GM04503 (cell line): ENCODE results near the gene SPSB4.
"Not testable (repeated sequence)": the region's sequence is repeated elsewhere in the genome, so short reads cannot be mapped to it uniquely, and the experiment has no call there.

Experiments
- DNase-seq: peaks from one replicate; pipeline ENCODE4 v3.0.0-alpha.2; 2012; ENCODE audit warnings: low read depth

The SPSB4 gene

DNA sequence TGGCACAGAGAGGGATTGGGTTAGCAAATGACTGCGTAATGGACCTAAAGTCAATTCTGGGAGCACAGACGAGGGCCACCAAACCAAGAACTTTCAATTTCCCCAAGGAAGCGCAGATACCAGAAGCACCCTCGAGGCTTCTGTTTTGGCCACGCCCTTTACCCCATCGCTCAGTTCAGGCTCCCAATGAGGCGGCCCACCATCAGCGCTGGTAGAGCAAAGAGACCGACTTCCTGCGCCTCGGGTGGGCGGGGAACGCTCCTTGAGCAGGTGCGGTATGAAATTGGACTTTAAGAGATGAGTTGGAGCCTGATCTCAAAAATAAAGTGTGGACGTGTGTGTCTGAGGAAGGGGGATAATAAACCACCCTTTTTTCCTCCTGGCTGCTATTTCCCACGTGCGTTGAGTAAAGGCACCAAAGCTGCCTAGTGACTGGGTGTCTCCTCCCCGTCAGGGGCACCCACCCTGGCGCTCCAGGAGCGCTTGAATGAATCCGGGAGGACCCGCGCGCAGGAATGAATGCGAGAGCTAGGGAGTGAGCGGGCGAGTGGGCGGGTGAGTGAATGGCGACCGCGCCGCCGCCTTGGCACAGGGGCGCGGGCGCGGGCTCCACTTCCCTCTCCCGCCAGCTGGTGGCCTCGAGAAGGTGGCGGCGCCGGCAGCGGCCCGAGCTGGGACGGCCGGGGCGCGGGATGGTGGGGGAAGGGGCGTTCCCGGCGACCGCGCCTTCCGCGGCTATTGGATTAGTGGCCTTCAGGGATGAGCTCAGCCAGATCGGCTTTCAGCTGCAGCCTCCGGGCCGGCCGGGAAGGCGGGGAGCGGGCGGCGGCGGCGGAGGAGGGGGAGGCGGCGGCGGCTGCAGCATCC is at the start of gene SPSB4:
Gene SPSB4 (plus strand): TSS at position 772 of the 867 bp plus-strand sequence. CDS start 14,758 bp downstream, outside the sequence.
- DNase-seq: no peak

GRCh38 chr3:141006344-141006743 is 44.8 kb upstream of the SPSB4 start:
- DNase-seq: no peak

DNA sequence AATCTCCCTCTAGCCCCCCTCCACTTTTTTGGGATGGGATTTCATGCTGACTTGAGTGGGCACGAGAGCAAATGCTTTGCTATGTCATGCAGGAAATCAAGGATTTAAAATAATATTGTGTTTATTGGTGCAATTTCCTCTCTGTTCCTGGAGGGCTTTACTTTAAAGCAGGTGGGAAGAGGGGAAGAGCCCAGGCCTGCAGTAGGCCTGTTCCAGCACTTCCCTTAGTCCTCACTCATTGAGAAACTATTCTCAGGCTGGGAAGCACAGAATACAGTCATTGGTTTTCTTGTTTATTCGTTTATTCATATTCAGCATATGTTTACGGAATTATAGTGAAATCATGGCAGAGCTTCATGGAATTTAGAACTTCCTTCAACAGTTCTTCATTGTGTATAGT is 41.7 kb upstream of the SPSB4 start:
- no peak for DNase-seq

DNA sequence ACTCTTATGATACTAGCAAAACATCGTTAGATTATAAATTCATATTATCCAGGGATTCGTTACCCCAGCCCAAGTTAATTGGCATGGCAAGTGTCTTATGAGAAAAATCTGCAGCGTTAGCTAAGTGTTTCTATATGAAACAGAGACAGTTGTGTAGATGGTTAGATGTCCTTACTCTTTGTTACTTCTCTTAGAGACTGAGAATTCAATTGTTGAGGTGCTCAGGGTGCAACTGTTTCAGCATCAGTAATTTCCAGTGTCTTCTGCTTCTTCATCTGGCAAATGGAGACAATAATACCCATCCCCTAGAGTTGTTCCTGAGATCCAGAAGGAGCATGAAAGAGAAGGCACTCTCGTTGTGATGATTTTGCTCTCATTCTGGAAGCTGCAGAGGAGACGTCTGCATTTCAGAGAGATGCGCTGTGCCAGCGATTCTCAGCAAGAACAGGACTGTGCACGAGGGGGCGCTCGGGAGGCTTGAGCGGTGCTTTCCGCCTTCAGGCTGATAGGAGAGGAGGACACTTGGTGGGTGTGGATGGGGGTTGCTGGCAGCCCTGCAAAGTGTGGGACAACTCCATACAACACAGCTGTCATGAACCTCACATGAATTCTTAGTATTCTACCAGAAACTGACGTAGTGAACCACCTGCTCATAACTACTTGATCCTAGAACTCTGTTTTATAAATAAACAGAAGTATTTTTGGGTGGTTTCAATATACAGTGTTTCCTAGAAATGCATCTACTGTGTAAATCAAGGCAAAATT is 39.7 kb upstream of the SPSB4 start:
- DNase-seq: no peak

DNA sequence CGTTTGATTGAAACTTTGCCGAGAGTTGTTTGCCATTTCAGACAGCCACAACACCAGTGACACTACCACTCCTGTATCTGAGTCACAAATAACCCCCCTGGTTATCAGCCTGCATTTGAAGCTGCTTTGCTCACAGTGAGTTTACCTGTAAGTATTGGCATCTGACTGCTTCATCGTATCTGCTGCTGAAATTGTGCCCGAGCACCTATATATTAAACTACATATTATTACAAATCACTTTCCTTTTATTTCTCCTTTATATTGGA is 39.2 kb upstream of the SPSB4 start:
- no peak for DNase-seq

DNA sequence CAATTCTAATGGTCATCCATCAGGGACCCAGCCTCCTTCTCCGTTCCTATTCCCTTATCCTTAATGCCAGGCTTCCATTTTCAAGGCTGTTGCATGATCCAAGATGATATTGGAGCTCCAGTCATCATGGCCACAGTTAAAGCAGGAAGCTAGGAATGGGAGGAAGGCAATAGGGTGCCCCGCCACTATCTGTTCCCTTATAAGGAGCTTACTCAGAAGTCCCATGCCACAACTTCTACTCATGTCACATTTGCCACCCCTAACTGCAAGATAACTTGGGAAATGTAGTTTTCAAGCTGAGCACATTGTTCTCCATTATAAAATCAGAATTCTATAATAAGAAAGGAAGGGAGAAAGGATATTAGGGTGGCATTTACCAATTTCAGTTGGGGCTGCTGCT is 38.6 kb upstream of the SPSB4 start:
- DNase-seq: no peak

DNA sequence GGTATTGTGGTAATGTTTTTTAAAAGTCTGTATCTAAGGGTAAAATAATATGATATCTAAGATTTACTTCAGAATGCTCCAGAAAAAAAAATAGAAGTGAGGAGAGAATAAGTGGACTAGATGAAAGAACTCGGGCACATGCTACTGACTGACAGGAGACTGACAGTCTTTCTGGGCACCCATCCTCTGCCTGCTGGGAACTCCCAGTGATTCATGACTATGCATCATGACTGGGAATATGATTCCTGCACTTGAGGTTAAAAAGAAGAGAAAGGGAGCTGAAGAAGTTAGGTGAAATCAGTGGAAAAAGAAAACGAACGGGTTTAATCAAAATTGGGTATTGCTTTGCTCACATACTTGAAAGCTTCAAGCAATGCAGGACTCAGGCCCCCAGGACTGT is 35.7 kb upstream of the SPSB4 start:
- DNase-seq: no peak

DNA sequence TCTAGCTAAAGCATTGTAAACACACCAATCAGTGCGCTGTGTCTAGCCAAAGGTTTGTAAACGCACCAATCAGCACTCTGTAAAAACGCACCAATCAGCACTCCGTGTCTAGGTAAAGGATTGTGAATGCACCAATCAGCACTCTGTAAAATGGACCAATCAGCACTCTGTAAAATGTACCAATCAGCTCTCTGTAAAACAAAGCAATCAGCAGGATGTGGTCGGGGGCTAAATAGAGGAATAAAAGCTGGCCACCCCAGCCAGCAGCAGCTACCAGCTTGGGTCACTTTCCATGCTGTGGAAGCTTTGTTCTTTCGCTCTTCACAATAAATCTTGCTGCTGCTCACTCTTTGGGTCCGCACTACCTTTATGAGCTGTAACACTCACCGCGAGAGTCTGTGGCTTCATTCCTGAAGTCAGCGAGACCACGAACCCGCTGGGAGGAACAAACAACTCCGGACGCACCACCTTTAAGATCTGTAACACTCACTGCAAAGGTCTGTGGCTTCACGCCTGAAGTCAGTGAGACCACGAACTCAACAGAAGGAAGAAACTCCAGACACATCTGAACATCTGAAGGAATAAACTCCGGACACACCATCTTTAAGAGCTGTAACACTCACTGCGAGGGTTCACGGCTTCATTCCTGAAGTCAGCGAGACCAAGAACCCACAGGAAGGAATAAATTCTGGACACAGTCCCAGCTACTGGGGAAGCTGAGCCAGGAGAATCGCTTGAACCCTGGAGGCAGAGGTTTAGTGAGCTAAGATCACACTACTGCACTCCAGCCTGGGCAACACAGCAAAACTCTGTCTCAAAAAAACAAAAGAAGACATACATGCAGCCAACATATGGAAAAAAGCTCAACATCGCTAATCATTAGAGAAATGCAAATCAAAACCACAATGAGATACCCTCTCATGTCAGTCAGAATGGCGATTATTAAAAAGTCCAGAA is 33.5 kb upstream of the SPSB4 start:
- DNase-seq: not testable (repeated sequence)

DNA sequence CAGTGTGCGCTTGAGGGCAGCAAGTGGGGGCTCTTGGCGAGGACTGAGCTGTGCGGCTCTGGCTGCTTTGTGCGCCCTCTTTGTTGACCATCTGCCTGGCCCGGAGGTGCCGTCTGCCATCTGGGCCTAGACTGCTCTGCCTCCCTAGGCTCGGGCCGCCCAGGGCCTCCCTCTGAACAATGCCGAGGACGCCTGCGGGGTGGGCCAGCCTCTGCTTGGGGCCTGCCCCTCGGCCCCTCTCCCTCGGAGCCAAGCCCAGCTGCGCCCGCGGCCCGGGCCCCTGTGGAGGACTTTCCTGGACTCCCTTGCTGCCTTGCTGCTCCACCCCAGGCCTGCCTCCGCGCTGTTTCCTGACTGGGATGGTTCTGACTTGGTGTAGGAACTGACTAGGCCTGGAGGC is 31.9 kb upstream of the SPSB4 start:
- no peak for DNase-seq

DNA sequence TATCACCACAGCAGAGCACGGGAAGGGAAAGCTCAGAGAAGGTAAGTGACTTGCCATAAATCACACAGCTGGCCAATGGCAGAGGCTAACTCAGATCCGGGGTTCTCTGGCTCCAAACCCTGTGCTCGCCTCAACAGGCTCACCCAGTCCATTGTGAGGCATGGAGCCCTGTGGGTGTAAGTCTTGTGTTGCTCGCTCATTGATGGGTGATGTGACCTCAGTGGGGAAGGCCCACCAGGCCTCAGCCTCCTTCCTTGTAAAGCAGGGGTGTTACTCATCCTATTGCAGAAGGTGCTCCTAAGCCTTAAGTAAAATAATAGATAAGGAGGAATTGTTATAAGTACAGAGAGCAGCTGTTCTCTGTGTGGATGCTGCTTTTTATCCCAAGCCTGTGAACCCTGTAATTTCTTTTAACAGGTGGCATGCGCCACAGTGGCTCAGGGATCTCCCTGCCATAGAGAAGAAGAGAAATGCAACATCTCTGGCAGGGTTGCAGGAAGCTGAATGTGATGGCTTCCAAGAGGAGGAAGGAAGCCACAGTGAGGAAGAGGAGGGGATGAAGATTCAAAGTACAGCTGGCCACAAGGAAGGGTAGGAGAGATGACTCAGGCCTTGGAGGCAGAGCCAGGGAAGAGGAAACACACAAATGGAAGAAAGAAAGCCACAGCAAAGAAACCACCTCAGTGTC is 30.9 kb upstream of the SPSB4 start:
- DNase-seq: no peak

DNA sequence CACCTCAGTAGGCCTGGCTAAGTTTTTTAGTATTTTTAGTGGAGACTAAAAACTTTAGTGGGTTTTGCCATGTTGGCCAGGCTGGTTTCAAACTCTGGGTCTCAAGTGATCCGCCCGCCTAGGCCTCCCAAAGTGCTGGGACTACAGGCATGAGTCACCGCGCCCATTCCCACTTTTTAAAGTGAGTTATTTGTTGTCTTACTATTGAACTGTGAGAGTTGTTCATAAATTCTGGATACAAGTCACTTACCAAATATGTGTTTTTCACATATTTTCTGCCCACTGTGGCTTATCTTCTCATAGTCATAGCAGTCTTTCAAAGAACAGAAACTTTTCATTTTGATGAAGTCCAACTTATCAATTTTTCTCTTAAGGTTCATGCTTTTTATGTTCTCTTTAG is 29.9 kb upstream of the SPSB4 start:
- no peak for DNase-seq

- no peak for DNase-seq
Measured at GRCh38 chr3:141030296-141030695, 20.9 kb upstream of the SPSB4 start.

- DNase-seq: no peak
Measured at GRCh38 chr3:141039589-141039988, 11.6 kb upstream of the SPSB4 start.

- DNase-seq: no peak
Measured at GRCh38 chr3:141044695-141045641, 6.2 kb upstream of the SPSB4 start.

DNA sequence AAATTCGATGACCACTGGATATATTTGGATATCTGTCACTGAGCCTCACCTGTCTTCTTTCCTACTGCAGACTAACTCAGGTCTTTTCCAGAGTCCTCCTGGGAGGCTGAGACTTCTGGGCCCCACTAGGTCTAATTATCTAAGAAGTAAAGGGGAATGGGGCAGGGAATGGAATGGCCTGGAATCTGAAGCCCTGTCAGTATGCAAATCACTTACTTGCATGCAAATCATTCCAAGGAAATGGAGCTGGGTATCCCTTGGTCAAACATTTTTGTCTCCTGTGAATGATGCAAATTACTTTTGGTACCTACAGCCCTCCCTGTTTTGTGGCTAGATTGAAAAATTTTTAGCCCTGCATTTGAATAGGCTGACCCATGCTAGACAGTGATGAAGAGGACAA is 5.3 kb upstream of the SPSB4 start:
- DNase-seq: no peak

- DNase-seq: no peak
Measured at GRCh38 chr3:141047168-141047567, 4.0 kb upstream of the SPSB4 start.

DNA sequence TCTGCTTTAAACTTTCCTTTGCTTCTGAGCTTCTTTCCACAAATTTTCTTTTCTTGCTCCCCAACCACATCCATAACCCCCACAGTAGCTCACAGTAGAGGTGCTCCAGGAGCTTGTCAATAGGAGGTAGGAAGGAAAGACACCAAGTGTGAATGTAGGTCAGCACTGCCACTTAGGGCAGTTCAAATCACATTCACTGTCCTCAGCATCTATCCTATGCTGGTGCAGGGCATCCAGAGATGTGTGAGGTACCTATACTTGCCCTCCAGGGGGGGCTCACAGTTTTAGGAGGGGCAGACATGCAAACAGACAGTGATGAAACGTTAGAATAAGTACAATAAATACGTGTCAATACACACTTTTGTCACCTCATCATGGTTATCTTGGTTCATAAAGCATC is 1.5 kb upstream of the SPSB4 start:
- no peak for DNase-seq

GRCh38 chr3:141051443-141052200 is 475 bp downstream of the SPSB4 start:
- no peak for DNase-seq

GRCh38 chr3:141052201-141053069 is 1.3 kb downstream of the SPSB4 start:
- no peak for DNase-seq
